HFF-Myc (cell line): ENCODE results near the gene KCTD14.
"Not testable (repeated sequence)": the region's sequence is repeated elsewhere in the genome, so short reads cannot be mapped to it uniquely, and the experiment has no call there.

ENCODE experiments used
- DNase-seq: peaks from one replicate; pipeline ENCODE4 v3.0.0-alpha.2; 2011; ENCODE audit warnings: low read depth; ENCODE audit errors: extremely low read depth
- H3K4me3 ChIP-seq: replicated peaks from 2 replicates; pipeline ENCODE4 v1.5.1; 2011; ENCODE audit warnings: low read depth, mild to moderate bottlenecking, control low read depth, low read length
- CTCF ChIP-seq: IDR thresholded peaks from 2 replicates; pipeline ENCODE4 v1.5.1; 2012; ENCODE audit warnings: mild to moderate bottlenecking, low read depth, low read length, control low read depth; ENCODE audit errors: missing control alignments

KCTD14 gene

GRCh38 chr11:78032090-78032489, 9.0 kb upstream of the KCTD14 start:
- no peak for DNase-seq
- TF ChIP-seq CTCF, result no peak
- H3K4me3 ChIP-seq, result no peak overlapping the region

DNA sequence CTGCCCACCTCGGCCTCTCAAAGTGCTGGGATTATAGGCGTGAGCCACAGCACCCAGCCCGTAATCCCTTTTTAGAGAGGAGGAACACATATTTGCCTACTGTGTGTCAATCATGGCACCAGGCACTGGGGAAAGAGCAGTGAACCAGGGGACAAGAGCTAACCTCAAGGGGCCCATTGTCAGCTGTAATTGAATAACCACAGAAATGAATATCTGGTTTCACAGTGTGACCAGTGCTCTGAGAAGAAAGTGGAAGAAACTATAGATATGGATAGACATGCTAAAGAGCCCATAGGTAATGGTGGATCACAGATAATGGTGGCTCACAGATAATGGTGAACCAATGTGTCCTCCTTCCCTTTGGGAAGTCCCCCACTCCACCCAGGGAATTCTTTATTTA, 8.6 kb upstream of the KCTD14 start:
- no peak for DNase-seq
- no peak overlapping the region for H3K4me3 ChIP-seq
- no peak for TF ChIP-seq CTCF

DNA sequence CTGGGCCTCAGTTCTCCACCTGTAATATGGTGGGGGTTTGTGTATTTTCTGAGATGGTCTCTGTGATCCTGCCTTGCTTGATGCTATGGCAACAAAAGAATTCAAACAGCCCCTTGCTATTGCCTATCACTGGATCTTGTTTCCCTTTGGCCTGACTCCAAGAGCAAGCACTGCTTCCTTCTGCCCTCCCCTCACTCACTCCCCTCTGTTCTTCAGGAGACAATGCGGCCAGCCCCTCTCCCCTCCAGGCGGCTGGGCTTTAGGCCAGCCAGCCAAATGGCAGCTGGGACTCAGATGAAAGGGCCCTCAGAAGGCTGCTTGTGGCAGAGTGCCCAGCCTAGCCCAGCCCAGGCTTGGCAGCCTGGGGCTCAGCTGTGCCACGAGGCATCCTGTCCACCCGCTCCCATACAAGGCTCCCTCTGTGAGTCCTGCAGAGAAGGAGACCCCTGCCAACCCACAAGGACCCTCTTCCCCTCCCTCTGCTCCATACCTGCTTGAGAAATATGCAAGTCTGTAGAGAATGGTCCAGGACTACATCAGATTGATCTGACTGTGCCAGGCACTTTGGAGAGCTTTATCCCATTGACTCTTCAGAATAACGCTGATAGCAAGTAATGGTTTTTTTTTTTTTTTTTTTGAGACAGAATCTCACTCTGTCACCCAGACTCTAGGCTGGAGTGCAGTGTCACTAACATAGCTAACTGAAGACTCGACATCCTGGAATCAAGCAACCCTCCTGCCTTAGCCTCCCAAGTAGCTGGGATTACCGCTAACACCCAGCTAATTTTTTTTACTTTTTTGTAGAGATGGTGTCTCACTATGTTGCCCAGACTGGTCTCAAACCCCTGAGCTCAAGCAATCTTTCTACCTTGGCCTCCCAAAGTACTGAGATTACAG, 7.6 kb upstream of the KCTD14 start:
- no peak for TF ChIP-seq CTCF
- DNase-seq, result peak; percentile 53
- no peak overlapping the region for H3K4me3 ChIP-seq

GRCh38 chr11:78028423-78028822, 5.3 kb upstream of the KCTD14 start:
- H3K4me3 ChIP-seq, DNase-seq: not testable (repeated sequence)

DNA sequence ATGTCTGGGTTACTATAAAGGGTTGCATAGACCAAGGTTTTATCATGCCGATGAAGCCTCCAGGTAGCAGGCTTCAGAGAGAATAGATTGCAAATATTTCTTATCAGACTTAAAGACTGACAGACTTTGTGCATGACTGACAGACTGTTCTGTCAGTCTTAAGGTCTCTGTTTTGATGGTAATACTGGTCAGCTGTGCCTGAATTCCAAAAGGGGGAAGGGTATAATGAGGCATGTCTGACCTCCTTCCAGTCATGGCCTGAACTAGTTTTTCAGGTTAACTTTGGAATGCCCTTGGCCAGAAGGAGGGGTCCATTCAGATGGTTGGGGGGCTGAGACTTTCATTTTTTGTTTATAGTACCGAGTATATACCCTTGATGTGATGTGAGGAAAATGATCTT, 4.7 kb upstream of the KCTD14 start:
- no peak for DNase-seq
- TF ChIP-seq CTCF, result no peak
- H3K4me3 ChIP-seq, result no peak overlapping the region

DNA sequence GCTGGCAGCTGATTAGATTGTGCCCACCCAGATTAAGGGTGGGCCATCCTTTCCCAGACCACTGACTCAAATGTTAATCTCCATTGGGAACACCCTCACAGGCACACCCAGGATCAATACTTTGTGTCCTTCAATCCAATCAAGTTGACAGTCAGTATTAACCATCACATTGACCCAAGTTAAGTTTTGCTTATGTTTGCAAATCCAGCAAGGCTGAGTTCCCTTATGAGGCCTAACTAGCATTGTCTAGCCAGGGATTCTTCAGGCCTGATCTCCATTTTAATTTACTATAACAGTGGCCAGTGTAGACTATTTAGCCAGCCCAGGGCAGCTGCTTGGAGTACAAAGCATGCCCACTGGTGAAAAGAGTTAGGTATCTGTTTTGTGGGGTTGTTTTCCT, 2.3 kb upstream of the KCTD14 start:
- no peak for TF ChIP-seq CTCF
- DNase-seq, result no peak
- H3K4me3 ChIP-seq, result no peak overlapping the region

DNA sequence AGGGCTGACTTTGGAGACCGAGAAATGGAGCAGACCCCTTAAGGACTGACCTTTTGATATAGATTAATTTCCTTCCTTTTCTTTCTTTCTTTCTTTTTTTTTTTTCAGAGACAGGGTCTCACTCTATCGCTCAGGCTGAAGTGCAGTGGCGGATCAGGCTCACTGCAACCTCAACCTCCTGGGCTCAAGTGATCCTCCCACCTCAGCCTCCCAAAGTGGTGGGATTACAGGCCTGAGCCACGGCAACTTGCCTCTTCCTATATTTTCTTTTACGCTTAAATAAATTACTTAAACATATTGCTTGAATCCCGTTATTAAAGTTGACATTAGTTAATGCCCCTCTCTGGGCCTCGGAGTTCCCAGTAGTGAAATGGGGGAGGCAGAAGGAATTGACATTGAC, 350 bp upstream of the KCTD14 start:
- peak overlapping the region; percentile 43 for H3K4me3 ChIP-seq
- TF ChIP-seq CTCF, result no peak
- no peak for DNase-seq
